ENCODE results near the gene ERLEC1.
A peak's percentile ranks its signal among the peaks of the same experiment; 100 is the strongest.
"Not testable (repeated sequence)": the region's sequence is repeated elsewhere in the genome, so short reads cannot be mapped to it uniquely, and the experiment has no call there.

ERLEC1 gene

DNA sequence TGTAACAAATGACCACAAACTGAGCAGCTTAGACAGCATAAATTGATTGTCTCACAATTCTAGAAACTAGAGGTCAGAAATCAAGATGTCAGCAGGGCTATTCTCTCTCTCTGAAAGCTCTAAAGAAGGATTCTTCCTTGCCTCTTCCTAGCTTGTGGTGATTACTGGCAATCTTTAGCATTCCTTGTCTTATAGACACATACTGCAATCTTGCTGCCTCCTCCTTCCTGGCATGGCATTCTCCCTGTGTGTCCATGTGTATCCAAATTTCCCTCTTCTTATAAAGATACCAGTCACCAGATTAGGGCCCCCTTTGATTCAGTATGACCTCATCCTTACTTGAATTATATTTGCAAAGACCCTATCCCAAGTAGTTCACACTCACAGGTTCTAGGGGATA, 2.4 kb upstream of the ERLEC1 start:
- DNase-seq: no peak

DNA sequence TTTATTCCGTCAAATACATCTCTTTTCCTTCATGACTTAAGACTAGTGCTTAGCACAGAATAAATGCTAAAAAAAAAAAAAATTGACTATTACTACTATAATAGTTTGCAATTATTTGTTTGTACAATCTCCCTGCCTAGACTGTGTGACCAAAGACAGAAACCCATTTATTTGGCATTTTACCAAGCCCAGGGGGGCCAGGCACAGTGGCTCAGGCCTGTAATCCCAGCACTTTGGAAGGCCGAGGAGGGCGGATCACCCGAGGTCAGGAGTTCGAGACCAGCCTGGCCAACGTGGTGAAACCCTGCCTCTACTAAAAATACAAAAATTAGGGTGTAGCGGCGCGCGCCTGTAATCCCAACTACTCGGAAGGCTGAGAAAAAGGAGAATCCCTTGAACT, 1.5 kb upstream of the ERLEC1 start:
- DNase-seq: no peak

DNA sequence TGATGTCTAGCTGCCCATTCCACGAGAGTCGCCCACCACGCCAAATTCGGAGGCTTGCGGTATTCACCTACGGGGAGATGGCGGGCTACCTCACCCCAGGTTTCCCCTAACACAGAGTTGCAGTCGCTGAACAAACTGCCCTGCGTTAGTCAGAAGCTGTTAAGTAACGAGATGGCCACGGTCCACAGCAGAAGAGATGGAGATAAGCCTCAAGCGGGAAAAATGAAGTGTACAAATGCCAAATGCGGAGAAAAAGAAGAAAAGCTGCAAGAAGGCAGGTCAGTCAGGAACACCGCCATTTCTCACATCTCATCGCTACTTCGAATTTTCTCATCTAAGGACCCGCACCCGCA, 516 bp upstream of the ERLEC1 start:
- peak; percentile 39 for DNase-seq

DNA sequence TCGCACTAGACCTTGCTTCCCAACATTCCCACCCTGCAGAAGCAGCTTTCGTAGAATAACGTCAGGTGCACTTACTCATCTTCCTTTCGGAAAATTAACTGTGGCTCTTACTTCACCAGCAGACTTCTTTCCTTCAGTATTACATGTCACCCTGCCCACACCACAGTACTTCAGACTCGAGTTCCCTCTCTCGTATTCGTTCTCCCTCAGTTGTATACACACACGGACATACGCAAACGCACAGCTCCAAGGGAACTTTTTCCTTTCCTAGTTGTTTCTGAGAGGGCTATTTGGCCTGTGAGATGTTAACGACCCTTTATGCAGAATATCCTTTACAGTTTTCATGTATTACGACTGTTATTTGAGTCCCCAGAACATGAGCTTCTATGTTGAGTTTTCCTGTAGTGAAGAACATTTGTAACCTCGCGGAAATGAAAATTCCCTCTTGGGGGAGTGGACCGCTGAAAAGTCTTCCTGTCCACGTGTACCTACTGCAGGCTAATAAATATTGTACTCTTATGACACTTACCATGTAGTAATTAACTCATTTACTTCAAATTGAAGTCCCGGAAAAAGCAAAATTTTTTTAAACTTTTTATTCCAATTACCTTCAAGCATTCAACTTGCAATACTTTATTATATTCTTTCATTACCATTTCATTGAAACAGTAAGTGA, 908 bp downstream of the ERLEC1 start:
- peak; percentile 29 for DNase-seq

DNA sequence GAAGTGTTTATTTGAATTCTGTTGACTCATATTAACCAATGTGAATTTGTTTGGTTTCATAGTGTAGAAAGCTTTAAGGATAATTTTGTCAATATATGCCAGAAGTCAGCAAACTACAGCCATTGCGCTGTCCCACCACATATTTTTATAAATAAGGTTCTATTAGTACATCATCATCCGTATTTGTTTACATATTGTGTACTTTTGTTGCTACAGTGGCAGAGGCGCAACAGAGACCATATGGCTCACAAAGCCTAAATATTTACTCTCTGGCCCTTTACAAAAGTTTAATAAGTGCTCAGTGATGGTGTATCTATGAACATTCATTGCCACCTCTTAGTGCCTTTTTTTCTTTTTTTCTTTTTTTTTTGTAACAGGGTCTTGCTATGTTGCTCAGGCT, 6.4 kb downstream of the ERLEC1 start:
- DNase-seq: no peak

DNA sequence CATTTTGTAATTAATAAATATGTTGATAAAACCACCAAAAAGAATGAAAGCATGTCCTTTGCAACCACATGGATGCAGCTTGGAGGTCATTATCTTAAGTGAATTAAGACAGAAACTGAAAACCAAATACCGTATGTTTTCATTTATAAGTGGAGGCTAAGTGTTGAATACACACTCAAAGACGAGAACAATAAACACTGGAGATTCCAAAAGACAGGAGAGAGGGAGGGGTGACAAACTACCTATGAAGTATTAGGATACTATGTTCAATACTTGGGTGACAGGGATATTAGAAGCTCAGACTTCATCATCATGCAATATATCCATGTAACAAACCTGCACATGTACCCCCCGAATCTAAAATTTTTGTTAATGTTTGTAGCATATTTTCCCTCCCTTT, 7.0 kb downstream of the ERLEC1 start:
- no peak for DNase-seq

DNA sequence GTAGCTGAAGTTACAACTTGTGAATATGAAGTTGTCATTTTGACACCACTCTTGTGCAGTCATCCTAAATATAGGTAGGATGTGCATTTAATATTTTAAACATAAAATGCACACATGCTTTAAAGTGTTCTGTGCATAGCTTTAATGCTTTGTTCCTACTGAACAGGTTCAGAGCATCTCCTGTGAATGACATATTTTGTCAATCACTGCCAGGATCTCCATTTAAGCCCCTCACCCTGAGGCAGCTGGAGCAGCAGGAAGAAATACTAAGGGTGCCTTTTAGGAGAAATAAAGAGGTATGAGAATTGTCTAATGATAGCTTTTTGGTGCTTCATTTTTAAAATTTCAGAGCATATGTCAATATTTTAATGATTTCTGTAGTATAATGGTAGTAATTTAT, 14.7 kb downstream of the ERLEC1 start:
- DNase-seq: no peak

DNA sequence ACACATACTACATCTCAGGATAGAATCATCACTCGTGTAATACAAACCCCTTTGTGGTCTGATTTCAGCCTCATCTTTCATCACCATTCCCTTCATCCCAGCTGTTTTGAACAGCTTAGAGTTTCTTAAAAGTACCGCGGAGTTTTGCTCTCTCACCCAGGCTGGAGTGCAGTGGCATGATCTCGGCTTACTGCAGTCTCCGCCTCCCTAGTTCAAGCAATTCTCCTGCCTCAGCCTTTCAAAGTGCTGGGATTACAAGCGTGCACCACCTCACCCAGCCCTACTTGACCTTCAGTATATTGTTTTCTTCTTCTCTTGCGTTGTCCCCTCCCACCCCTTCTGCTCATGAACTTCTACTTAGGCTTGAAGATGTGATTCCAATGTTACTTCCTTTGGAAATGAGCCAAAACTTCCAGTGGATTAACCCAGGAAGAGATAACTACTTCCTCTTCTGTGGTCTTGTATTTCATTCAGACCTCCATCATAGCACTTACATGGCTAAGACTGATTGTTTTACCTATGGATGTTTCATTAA, 15.8 kb downstream of the ERLEC1 start:
- no peak for DNase-seq

DNA sequence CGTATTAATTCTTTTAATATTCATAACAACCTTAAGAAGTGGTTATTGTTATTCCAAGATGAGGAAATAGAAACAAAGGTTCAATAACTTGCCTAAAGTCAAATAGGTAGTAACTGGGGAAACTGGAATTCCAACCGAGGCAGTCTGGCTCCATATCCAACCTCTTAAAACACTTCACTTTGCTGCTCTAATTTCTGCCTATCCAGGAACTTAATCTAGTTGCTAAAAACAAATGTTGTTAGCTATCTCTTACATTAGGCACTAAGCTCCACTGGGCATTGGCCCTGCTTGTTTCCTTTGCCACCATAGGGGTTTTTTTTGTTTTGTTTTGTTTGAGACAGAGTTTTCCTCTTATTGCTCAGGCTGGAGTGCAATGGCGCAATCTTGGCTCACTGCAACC, 24.8 kb downstream of the ERLEC1 start:
- no peak for DNase-seq

DNA sequence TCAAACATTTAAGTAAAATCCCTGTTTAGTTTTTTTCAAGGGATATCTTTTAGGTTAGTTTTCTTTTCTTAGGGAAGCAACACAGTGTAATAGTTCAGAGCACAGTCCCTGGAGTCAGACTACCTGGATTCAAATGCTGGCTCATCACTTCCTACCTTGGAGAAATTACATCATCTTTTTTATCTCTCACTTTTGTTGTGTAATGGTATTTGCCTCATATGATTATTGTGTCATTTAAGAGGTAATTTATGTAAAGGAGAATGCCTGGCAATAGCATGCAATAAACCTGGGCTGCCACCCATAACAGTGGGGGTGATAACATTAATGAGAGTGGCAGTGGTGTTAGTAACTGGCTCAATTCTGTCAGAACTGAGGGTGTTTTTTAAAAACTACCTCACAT, 26.3 kb downstream of the ERLEC1 start:
- no peak for DNase-seq

DNA sequence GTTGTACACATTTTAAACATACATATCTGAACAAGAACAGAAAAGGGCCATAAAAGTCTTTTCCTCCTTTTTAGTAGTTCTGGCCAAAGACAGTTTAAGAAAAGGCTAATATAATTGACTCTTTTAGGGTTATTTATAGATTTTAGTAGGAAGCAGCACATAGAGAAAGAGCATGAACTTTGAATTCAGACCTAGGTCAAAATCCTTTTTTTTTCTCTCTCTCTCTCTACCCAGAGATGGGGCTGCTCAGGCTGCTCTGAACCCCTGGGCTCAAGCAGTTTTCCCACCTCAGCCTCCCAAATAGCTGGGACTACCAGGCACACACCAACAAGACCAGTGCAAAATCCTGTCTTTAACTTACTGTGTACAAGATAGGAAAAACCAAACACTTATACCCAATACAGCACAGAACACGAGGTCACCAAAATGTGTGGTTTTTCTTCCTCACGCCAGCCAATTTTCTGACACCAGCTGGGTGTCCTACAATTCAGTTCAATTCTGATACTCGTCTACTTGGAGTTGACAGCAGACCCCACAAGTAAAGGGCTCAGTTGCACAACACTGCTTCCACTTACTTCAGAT, 32.1 kb downstream of the ERLEC1 start:
- DNase-seq: no peak

DNA sequence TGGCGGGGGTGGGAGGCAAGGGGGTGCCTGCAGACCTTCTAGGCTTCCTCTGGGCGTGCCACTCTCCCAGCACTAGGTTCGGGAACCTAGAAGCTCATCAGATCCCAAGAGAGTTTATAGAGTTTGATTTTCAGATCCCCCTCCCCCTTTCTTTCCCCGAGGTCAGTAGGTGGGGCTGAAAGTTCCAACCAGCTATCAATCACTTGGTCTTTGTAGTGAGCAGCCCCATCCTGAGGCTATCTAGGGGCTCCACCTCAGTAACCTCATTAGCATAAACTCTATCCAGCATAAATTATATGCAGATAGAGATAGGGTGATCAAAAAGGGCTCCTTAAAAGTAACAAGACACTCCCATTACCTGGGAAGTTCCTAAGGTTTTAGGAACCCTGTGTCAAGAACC, 32.8 kb downstream of the ERLEC1 start:
- no peak for DNase-seq

DNA sequence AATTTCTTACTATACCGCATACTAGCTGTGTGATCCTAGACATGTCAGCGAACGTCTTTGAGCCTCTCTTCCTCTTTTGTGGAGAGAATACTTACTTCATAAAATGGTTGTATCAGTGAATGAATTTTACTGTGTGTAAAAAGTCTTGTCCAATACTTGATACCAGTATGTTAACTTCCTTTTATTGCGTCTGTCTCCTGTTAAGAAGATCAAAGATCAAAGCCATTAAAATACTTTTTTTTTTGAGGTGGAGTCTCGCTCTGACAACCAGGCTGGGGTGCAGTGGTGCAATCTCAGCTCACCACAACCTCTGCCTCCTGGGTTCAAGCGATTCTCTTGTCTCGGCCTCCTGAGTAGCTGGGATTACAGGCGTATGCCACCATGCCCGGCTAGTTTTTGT, 33.2 kb downstream of the ERLEC1 start:
- DNase-seq: no peak

DNA sequence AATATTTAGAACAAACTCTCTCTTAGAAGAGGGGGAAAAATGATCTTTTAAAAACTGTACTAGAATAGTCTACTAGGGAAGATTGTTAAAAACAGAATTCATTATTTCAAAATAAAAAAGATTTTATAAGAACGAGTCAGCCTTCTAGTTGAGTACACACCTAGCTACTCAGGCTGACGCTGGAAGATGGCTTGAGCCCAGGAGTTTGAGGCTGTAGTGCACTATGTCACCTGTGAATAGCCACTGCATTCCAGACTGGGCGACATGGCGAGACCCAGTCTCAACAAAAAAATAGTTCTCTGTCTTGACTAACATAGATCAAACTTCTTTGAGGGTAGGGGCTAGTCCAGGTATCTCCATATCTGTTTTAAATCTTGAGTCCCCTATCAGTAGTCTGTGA, 33.9 kb downstream of the ERLEC1 start:
- DNase-seq: no peak

DNA sequence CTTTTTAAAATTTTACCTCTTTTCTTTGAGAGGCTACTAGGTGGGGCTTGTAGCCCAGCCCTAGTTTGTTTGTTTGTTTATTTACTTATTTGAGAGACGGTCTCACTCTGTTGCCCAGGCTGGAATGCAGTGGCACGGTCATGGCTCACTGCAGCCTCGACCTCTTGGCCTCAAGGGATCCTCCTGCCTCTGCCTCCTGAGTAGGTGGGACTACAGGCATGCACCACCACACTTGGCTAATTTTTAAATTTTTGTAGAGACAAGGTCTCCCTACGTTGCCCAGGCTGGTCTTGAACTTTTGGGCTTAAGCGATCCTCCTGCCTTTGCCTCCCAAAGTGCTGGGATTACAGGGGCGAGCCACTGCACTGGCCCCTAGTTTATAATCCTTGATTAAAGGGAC, 35.0 kb downstream of the ERLEC1 start:
- DNase-seq: no peak

DNA sequence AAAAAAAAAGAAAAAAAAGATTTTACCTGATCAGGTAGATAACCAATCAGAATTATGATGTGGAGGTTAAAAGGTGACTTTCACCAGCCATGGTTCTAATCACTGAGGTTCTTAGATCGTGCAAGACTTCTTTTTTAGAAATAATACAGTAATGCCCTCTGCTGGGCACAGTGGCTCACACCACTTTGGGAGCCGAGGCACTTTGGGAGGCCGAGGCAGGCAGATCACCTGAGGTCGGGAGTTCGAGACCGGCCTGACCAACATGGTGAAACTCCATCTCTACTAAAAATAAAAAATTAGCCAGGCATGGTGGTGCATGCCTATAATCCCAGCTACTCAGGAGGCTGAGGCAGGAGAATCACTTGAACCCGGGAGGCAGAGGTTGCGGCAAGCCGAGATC, 36.8 kb downstream of the ERLEC1 start:
- DNase-seq: not testable (repeated sequence)

DNA sequence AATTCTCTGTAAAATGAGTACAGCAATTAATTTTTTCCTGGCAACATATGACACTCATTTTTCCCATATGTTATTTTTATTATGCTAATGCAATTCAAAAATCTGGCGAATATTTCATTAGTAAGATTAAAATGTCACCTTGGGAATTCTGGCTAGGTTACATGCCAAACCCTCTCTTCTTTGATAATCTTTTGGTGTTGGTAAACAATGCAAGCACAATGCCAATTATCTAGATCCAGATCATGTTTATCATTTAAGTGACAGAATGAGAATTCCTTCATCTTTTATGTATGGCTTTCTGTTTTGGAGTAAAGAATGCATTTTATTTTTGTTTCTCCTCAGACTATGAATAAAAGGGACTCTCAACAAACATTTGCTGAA, 39.2 kb downstream of the ERLEC1 start:
- no peak for DNase-seq

DNA sequence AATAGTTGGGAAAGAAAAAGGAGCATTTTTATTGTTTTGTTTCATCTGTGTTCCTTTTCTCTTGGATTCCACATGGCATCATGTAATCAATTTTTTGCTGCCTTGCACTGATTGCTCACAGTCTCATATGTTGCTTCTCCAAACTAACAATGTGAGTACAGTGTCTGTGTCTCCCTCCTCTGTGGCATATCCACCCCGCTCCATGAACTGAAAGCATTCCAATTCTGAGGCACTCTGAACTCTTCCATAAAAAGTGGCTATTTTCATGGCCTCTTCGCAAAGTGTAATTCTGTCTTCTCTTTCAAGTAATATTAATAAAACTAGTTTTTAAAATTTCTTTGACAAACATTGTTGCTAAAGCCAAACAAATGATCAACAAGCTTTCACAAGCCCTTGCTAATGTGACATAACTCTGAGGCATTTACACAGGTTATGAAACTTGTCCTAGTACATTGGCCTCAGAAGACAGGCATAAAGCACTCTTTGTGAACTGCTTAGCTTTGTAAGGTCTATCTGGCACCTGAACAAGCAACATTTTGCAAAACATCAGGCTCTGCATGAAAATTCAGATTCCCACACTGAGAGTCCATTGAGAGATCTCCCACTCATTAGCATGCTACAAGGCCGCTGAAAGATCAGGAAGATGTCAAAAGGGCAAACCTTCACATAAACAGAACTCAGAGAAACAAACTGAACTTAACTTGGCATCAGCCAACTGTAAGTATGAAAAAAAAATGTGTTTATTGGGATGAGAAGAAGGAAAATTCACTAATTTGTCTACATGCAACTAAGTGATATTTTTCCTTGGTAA, 39.9 kb downstream of the ERLEC1 start:
- DNase-seq: no peak

DNA sequence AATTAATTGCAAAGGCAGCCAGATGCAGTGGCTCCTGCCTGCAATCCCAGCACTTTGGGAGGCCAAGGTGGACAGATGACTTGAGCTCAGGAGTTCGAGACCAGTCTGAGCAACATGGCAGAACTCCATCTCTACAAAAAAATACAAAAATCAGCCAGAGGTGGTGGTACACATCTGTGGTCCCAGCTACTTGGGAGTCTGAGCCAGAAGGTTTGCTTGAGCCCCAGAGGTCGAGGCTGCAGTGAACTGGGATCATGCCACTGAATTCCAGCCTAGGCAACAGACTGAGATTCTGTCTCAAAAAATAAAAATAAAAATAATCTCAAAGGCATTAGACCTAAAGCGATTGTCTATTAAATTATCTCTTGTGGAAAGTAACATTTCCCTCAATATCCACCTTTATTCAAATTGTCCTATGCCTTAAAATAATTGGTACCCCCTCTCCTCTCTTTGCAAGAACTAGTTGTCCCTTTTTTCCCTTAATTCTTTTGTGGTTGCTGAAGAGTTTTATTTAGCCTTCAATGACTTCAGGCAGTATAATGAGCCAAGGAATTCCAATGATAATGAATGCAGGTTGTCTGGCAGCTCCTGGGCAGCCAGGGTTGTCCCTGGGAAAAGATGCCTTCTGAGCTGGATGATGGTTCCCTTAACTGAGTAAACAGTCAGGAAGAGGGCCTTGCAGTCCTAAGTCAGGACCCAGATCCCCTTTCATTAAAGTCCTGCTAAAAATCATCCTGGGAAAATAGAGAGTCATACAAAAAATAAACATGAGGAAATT, 40.7 kb downstream of the ERLEC1 start:
- no peak for DNase-seq

DNA sequence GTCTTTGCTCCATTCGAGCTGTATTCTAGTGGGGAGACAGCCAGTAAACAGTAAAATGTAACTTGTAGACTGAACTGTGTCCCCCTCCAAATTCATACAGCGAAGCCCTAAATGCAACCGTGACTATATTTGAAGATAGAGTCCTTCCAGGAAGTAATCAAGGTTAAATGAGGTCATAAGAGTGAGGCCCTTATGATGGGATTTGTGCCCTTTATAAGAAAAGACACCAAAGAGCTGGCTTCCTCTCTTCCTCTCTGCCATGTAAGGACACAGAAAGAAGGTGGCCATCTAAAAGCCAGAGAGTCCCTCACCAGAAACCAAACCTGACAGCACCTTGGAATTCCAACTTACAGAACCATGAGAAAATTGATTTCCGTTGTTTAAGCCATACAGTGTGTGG, 41.5 kb downstream of the ERLEC1 start:
- DNase-seq: no peak

DNA sequence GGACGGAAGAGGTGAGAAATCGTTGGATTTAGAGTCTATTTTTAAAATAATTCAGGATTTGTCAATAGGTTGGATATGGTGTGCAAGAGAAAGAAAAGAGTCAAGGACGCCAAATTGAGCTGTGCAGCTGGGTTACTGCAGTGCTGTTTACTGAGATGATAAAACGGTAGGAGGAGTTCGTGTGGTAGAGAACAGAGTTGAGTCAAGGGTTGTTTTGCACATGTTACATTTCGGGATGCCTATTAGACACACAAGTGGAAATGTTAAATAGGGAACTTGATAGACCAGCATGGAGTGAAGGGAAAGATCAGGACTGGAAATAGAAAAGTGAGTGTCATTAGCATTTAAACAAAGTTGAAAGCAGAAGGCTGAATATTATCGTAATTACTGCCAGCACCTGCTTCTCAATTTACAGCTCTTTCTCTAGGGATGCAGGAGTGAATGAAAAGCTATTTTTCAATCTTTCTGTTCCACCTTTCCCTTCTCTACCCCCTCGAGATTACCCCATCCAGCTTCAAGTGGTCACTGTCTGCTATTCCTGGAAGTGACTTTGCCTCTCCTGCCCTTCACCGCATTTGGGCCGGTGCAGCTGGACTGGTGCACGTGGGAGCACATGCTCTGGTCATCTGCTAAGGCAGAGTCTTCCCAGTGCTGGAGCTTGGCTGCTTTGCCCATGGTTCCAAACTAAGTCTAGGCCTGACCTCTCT, 42.6 kb downstream of the ERLEC1 start:
- peak; percentile 62 for DNase-seq

DNA sequence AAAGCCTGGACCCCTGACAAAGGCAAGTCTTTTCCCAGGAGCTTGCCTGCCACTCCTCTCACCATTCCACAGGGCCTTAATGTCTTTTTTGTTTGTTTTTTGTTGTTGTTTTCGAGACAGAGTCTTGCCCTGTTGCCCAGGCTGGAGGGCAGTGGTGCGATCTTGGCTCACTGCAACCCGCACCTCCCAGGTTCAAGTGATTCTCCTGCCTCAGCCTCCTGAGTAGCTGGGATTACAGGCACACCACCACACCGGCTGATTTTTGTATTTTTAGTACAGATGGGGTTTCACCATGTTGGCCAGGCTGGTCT, 43.1 kb downstream of the ERLEC1 start:
- DNase-seq: not testable (repeated sequence)

DNA sequence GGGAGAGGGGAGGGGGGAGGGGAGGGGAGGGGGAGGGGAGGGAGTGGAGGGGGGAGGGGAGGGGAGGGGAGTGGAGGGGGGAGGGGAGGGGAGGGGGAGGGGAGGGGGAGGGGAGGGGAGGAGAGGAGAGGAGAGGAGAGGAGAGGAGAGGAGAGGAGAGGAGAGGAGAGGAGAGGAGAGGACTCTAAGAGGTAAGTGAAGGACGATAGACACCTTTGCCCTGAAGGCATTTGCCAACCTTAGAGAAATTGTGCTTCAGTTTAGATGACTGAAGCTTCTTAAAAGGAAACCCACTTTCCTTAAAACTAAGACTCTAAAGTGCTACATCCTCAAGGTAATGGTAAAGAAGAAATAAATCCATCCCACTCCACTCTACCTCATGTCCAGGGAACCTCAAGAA, 53.7 kb downstream of the ERLEC1 start:
- no peak for DNase-seq
